GM19328 (cell line): ENCODE results near the gene TSKS.

Experiments used
- ATAC-seq: cut with Tn5 transposase; IDR thresholded peaks from one replicate; pipeline ENCODE4 v1.9.1; 2021; ENCODE audit warnings: mild to moderate bottlenecking, moderate library complexity; ENCODE audit not compliant: unreplicated experiment

TSKS gene

DNA sequence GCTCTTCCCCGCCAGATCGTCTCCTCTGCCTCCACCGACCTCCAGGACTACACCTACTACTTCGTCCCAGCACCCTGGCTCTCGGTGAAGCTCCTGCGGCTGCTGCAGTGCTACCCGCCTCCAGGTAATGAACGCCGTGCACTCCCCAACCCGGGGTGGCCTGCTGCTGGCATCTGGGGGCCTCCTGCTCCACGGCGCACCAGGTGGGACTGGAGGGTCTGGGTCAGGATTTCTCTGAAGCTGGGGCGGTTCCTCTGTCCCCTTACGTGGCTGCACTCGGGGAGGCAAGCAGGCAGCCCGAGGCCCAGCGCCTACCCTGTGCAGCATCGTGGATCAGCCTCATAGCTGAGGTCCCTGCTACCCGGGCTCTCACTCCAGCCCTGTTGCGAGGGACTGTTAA is 32.5 kb upstream of the TSKS start:
- ATAC-seq, result no peak

GRCh38 chr19:49793561-49793840 is 30.4 kb upstream of the TSKS start:
- no peak for ATAC-seq

GRCh38 chr19:49792829-49793560 is 29.9 kb upstream of the TSKS start:
- no peak for ATAC-seq

DNA sequence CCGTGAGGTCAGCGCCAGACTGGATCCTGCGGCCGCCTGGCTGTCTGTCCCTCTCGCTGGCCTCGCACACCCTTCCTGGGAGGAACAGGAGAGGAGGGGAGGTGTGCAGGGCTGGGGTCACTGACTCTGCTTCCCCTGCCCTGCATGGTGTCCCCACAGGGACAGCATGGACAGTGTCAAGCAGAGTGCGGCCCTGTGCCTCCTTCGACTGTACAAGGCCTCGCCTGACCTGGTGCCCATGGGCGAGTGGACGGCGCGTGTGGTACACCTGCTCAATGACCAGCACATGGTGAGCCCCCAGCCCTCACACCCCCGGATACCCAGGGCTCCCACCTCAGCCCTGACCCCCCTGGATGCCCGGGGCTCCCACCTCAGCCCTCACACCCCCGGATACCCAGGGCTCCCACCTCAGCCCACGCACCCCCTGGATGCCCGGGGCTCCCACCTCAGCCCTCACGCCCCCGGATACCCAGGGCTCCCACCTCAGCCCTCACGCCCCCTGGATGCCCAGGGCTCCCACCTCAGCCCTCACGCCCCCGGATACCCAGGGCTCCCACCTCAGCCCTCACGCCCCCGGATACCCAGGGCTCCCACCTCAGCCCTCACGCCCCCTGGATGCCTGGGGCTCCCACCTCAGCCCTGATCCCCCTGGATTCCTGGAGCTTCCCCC is 28.8 kb upstream of the TSKS start:
- no peak for ATAC-seq

- no peak for ATAC-seq
These were observed 27.8 kb upstream of the TSKS start for GRCh38 chr19:49790866-49791265.

- ATAC-seq, result no peak
These were observed 25.8 kb upstream of the TSKS start for GRCh38 chr19:49788857-49789256.

- ATAC-seq, result no peak
These were observed 24.6 kb upstream of the TSKS start for GRCh38 chr19:49787746-49788145.

- ATAC-seq, result no peak
These were observed 23.3 kb upstream of the TSKS start for GRCh38 chr19:49786376-49786820.

DNA sequence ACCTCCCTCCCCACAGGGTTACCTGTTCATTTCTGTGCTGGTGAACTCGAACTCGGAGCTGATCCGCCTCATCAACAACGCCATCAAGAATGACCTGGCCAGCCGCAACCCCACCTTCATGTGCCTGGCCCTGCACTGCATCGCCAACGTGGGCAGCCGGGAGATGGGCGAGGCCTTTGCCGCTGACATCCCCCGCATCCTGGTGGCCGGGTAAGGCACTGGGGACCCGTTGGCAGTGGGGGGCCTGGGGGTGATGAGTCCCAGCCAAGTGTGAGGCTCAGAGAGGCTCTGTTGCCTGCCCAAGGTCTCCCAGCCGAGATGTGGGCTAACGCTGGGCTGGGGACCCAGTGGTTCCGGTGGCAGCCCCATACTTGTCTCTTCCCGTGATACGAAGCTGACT is 19.4 kb upstream of the TSKS start:
- no peak for ATAC-seq

GRCh38 chr19:49781394-49781793 is 18.3 kb upstream of the TSKS start:
- no peak for ATAC-seq

GRCh38 chr19:49780861-49781260 is 17.8 kb upstream of the TSKS start:
- ATAC-seq, result no peak

- no peak for ATAC-seq
These were observed 16.8 kb upstream of the TSKS start for GRCh38 chr19:49779731-49780555.

- no peak for ATAC-seq
These were observed 13.3 kb upstream of the TSKS start for GRCh38 chr19:49776371-49776764.

DNA sequence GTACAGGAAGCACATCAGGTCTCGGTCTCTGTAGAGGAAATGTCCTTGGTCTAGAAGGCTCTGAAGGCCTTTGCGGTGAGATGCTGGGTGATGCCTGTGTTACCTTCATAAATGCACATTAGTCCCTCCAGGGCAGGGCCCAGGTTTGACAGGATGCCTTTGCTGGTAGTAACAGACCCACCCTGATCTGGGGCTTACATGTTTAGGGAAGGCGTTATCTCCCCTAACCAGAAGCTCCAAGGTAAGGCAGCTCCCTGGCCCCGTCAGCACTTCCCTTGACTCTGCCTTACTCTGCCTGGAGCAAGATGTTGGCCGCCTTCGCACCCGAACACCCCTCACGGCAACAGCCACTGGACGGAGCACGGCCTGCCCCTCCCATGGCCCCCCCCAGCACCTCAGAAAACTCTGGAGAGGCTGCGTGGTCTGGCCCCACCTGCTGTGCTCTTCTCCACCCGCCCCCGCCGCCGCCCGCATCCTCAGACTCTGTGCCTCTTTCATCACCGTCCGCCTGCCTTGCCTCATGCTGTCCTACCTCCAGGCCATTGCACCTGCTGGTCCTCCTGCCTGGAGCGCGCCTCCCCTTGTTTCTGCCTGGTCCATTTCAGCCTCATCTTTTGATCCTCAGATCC is 12.8 kb upstream of the TSKS start:
- no peak for ATAC-seq

- ATAC-seq, result no peak
These were observed 11.9 kb upstream of the TSKS start for GRCh38 chr19:49774969-49775368.

DNA sequence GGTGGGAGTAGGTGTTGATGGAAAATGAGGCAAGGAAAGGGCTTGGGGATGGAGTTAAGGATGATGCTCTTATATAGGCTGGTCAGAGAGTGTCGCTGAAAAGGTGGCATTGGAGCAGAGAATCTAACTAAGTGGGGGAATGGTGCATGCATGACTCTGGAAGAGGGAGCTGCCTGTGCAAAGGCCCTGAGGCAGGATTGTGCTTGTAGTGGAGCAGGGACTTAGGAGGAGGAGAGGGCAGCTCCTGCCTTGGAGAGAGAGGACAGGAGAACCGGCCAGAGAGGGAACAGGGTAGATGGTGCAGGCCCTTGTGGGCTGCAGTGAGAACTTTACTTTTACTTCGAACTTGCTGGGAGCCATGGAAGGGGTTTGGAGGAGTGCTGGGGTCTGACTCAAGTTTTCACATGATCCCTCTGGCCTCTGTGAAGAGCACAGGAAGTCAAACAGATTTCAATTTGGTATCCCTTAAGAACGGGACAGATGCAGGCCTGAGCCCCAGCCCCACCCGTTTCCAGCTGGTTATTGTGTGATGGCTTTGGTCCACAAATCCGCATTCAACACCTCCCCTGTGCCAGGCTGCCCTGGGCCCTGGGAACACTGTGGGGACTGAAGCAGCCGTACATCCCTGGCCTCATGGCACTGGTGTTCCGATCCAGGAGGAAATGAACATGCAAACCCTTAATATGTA is 10.7 kb upstream of the TSKS start:
- ATAC-seq, result no peak

DNA sequence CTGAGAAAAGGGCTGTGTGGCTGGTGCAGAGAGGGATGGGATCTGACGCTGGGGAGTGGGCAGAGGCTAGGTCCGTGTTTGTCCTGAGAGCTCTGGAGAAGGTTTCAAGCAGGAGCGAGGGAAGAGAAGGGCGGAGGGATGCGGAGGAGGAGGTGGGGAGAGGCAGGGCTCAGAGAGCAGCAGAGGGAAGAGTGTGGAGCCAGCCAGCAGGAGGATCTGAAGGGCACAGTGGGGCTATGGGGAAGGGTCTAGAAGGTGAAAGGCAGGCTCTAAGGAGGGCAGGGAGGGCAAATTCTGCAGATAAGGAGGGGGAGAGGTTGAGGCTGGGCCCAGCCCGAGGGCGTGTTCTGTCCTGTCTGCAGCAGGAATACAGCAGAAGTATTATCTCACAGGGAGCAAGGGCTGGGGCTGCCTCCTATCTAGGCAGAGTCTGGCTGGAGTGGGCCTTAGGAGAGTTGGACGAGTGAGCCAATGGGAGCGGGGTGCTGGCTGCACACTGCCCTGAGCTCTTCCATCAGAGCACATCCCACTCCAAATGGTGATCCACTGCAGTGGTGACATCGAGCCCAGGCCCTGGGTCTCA is 9.8 kb upstream of the TSKS start:
- no peak for ATAC-seq

GRCh38 chr19:49771674-49772139 is 8.6 kb upstream of the TSKS start:
- ATAC-seq, result no peak

- no peak for ATAC-seq
These were observed 7.4 kb upstream of the TSKS start for GRCh38 chr19:49770529-49770928.

- ATAC-seq, result no peak
These were observed 5.0 kb upstream of the TSKS start for GRCh38 chr19:49767967-49768581.
